C4-2B (cell line): ENCODE results near the gene MSI1.
"Not testable (repeated sequence)": the region's sequence is repeated elsewhere in the genome, so short reads cannot be mapped to it uniquely, and the experiment has no call there.

ENCODE experiments used
- ZFX ChIP-seq: fragments of 450-650 bp; IDR thresholded peaks from 2 replicates; pipeline ENCODE4 v1.6.1; 2017
- TF ChIP-seq, protein P1 (sequence below): fragments of 450-650 bp; conservative IDR thresholded peaks from 2 replicates; pipeline ENCODE4 v1.5.1; 2017; ENCODE audit warnings: mild to moderate bottlenecking

DNA sequence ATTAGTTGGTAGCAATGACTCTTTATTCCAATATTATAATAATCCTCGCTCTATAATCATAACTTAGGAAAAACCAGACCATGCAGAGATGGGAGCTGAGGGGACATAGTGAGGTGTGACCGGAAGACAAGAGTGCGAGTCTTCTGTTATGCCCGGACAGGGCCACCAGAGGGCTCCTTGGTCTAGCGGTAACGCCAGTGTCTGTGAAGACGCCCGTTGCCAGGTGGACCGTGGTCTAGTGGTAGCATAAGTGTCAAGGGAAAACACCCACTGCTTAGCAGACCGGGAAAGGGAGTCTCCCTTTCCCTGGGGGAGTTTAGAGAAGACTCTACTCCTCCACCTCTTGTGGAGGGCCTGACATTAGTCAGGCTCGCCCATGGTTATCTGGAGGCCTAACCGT, 33.5 kb downstream of the MSI1 start:
- TF ChIP-seq, protein P1, sequence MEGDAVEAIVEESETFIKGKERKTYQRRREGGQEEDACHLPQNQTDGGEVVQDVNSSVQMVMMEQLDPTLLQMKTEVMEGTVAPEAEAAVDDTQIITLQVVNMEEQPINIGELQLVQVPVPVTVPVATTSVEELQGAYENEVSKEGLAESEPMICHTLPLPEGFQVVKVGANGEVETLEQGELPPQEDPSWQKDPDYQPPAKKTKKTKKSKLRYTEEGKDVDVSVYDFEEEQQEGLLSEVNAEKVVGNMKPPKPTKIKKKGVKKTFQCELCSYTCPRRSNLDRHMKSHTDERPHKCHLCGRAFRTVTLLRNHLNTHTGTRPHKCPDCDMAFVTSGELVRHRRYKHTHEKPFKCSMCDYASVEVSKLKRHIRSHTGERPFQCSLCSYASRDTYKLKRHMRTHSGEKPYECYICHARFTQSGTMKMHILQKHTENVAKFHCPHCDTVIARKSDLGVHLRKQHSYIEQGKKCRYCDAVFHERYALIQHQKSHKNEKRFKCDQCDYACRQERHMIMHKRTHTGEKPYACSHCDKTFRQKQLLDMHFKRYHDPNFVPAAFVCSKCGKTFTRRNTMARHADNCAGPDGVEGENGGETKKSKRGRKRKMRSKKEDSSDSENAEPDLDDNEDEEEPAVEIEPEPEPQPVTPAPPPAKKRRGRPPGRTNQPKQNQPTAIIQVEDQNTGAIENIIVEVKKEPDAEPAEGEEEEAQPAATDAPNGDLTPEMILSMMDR, result peak; percentile 76
- not testable (repeated sequence) for TF ChIP-seq ZFX
